ENCODE results near the gene ZNF497.

DNA sequence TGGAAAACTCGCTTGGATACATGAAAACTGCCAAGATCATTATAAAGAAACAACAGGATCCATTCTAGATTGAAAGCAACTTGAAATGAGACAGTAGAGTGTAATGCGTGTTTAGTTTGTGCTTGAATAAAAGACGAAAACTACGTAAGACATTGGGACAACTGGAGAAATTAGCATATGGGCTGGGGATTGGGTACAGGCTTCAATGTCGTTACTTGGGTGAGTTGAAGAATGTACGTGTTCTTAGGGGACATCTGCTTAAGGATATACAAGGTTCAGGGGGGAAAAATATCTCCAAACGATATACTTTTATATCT lies 57.8 kb downstream of the ZNF497 start:
- TF ChIP-seq TEAD4 (IDR thresholded peaks at IDR 0.05) (no peak), TAF1 (IDR thresholded peaks at IDR 0.05; ENCODE audit: low read depth) (no peak), EGR1 (IDR thresholded peaks at IDR 0.05) (no peak), EP300 (IDR thresholded peaks at IDR 0.05; ENCODE audit: borderline replicate concordance) (no peak), YY1 (IDR thresholded peaks at IDR 0.05; ENCODE audit: low read depth) (no peak)
- TF ChIP-seq, protein P1, sequence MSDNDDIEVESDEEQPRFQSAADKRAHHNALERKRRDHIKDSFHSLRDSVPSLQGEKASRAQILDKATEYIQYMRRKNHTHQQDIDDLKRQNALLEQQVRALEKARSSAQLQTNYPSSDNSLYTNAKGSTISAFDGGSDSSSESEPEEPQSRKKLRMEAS (IDR thresholded peaks at IDR 0.05), result no peak
- TF ChIP-seq, protein P2, sequence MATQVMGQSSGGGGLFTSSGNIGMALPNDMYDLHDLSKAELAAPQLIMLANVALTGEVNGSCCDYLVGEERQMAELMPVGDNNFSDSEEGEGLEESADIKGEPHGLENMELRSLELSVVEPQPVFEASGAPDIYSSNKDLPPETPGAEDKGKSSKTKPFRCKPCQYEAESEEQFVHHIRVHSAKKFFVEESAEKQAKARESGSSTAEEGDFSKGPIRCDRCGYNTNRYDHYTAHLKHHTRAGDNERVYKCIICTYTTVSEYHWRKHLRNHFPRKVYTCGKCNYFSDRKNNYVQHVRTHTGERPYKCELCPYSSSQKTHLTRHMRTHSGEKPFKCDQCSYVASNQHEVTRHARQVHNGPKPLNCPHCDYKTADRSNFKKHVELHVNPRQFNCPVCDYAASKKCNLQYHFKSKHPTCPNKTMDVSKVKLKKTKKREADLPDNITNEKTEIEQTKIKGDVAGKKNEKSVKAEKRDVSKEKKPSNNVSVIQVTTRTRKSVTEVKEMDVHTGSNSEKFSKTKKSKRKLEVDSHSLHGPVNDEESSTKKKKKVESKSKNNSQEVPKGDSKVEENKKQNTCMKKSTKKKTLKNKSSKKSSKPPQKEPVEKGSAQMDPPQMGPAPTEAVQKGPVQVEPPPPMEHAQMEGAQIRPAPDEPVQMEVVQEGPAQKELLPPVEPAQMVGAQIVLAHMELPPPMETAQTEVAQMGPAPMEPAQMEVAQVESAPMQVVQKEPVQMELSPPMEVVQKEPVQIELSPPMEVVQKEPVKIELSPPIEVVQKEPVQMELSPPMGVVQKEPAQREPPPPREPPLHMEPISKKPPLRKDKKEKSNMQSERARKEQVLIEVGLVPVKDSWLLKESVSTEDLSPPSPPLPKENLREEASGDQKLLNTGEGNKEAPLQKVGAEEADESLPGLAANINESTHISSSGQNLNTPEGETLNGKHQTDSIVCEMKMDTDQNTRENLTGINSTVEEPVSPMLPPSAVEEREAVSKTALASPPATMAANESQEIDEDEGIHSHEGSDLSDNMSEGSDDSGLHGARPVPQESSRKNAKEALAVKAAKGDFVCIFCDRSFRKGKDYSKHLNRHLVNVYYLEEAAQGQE (IDR thresholded peaks at IDR 0.05; ENCODE audit: low read depth), result no peak

Data from Ishikawa (cell line).